ENCODE data around the gene UNK.
A peak's percentile ranks its signal among the peaks of the same experiment; 100 is the strongest.

UNK gene

DNA sequence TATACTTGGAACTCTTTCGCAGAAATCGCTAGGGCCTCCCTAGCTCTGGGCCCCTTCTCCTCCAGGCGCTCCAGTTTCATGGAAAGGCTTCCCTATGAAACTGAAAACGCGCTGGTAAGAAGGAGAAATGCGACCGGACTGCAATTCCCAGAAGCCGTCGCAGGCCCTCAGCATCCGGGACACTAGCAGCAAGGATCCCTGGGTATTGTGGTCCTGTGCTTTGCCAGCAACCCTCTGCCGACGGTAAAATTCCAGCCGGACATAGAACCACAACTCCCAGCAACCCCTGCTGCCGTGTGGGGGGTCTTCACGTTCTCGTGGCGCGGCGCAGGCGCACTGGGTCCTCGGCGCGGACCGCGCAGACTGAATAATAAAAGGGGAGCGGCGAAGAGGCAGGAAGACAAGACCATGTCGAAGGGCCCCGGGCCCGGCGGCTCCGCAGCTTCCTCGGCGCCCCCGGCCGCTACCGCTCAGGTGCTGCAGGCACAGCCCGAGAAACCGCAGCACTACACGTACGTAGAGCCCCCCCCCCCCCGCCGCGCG is at the start of gene UNK:
Gene UNK, plus strand, starts transcription at position 334 of the 543 bp plus-strand sequence. Its CDS starts 75 bp downstream, at position 409.
- Mint-ChIP-seq H3K27ac (peak within 1 kb of the TSS; percentile 94), H3K9me3 (no peaks in the 10 kb centered on the region), H3K27me3 (no peaks in the 10 kb centered on the region), H3K4me3 (peak within 1 kb of the TSS; percentile 76), H3K4me1 (peaks cover 46% of the 10 kb centered on the region), H3K36me3 (peaks cover 3% of the 10 kb centered on the region)

DNA sequence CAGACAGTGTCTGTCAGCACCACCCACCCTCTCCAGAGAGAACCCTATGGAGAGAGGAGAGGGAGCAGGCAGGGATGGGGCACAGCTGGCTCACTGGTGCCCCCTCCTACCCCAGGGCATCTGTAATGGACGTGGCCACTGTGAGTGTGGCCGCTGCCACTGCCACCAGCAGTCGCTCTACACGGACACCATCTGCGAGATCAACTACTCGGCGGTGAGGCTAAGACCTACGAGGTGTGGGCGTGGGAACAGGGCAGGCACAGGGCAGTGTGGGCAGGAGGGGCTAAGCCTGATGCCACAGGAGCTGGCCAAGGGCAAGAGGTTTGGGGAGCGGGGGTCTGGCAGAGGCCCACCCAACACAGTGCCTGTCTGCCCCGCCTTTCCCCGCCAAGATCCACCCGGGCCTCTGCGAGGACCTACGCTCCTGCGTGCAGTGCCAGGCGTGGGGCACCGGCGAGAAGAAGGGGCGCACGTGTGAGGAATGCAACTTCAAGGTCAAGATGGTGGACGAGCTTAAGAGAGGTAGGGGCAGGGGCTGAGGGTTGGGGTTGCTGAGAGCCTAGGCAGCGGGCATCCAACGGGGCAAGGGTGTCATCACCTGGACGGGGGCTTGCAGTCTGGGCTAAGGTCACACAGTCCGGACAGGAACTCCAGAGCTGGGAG is 48.3 kb upstream of the UNK start:
- Mint-ChIP-seq H3K27me3 (no peaks in the 10 kb centered on the region), H3K4me3 (no peak overlapping the region), H3K9me3 (no peaks in the 10 kb centered on the region), H3K27ac (no peak overlapping the region), H3K4me1 (peaks cover 4% of the 10 kb centered on the region), H3K36me3 (no peaks in the 10 kb centered on the region)

DNA sequence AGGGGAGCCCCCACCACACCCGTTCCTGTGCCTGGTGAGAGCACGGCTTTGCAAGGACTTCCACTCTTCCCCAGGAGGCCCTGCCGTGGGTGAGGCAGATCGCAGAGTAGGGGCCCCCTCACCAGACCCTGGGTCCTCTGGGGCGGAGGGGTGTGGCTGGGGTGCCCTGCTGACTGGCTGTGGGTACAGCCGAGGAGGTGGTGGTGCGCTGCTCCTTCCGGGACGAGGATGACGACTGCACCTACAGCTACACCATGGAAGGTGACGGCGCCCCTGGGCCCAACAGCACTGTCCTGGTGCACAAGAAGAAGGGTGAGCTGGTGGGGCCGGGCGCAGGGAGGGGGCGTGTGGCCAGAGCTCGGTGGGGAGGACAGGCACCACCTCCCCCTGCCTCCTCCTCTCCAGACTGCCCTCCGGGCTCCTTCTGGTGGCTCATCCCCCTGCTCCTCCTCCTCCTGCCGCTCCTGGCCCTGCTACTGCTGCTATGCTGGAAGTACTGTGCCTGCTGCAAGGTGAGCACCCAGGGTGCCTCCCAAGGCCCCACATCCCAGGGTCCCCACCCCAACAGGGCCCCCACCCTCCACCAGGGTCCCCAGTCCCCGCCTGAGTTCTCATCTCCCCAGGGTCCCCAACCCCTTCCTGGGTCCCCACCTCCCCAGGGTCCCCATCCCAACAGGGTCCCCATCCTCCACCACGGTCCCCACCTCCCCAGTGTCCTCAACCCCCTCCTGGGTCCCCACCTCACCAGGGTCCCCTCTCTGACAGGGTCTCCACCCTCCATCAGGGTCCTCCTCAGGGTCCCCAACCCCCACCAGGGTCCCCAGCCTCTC is 47.3 kb upstream of the UNK start:
- Mint-ChIP-seq H3K27me3 (no peaks in the 10 kb centered on the region), H3K9me3 (no peaks in the 10 kb centered on the region), H3K36me3 (no peaks in the 10 kb centered on the region), H3K4me3 (no peak overlapping the region), H3K4me1 (peaks cover 4% of the 10 kb centered on the region), H3K27ac (no peak overlapping the region)

- Mint-ChIP-seq H3K4me1 (peaks cover 4% of the 10 kb centered on the region), H3K9me3 (no peaks in the 10 kb centered on the region), H3K27ac (no peak overlapping the region), H3K36me3 (no peaks in the 10 kb centered on the region), H3K4me3 (no peak overlapping the region), H3K27me3 (no peaks in the 10 kb centered on the region)
These were observed 46.3 kb upstream of the UNK start for GRCh38 chr17:75738218-75738802.

GRCh38 chr17:75739174-75739573 is 45.4 kb upstream of the UNK start:
- Mint-ChIP-seq H3K4me3 (no peak overlapping the region), H3K27ac (no peak overlapping the region), H3K36me3 (no peaks in the 10 kb centered on the region), H3K4me1 (peaks cover 4% of the 10 kb centered on the region), H3K9me3 (no peaks in the 10 kb centered on the region), H3K27me3 (no peaks in the 10 kb centered on the region)

DNA sequence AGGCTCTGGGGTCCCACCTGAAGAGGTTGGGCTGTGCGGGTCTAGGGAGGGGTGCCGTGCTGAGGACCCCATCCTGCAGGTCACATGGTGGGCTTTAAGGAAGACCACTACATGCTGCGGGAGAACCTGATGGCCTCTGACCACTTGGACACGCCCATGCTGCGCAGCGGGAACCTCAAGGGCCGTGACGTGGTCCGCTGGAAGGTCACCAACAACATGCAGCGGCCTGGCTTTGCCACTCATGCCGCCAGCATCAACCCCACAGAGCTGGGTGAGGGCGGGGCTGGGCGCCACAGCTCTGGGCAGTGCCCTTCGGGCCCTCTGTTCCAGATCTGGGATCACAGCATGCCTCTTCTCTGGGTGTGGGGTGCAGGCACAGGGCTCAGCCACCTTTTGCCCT is 44.8 kb upstream of the UNK start:
- Mint-ChIP-seq H3K4me1 (no peaks in the 10 kb centered on the region), H3K27ac (no peak overlapping the region), H3K4me3 (no peak overlapping the region), H3K36me3 (no peaks in the 10 kb centered on the region), H3K27me3 (no peaks in the 10 kb centered on the region), H3K9me3 (no peaks in the 10 kb centered on the region)

DNA sequence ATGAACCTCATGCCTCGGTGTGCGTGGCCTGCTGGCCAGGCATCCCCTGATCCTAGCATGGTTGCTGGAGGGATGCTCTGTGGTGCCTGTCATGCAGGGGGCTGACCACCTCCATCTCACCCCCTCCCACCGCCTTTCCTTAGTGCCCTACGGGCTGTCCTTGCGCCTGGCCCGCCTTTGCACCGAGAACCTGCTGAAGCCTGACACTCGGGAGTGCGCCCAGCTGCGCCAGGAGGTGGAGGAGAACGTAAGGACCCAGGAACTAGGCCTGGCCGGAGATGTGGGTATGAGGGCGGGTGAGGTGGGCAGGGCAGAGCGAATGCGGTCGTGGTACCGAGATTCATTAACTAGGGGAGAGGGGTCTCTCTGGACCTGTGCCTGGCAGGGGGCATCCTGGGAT is 44.4 kb upstream of the UNK start:
- no peaks in the 10 kb centered on the region for H3K36me3 Mint-ChIP-seq
- no peaks in the 10 kb centered on the region for H3K27me3 Mint-ChIP-seq
- no peaks in the 10 kb centered on the region for H3K4me1 Mint-ChIP-seq
- no peaks in the 10 kb centered on the region for H3K9me3 Mint-ChIP-seq
- no peak overlapping the region for H3K27ac Mint-ChIP-seq
- H3K4me3 Mint-ChIP-seq: no peak overlapping the region

DNA sequence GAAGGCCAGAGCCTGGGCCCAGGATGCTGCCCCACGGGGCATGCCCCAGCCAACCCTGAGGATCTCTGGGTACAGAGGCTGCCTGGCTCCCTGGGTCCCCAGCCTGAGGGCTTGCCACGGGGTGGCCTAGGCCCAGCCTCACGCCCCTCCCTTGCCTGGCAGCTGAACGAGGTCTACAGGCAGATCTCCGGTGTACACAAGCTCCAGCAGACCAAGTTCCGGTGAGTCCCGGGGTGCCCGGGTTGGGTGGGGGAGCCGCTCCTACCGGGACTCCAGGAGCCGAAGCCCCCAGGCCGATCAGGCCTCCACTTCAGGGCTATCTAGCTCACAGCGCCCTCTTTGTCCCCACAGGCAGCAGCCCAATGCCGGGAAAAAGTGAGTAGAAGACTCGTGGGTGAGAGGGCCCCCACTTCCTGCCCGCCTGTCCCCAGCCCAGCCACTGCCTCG is 44.0 kb upstream of the UNK start:
- Mint-ChIP-seq H3K27ac (no peak overlapping the region), H3K4me3 (no peak overlapping the region), H3K4me1 (no peaks in the 10 kb centered on the region), H3K27me3 (no peaks in the 10 kb centered on the region), H3K36me3 (no peaks in the 10 kb centered on the region), H3K9me3 (no peaks in the 10 kb centered on the region)

DNA sequence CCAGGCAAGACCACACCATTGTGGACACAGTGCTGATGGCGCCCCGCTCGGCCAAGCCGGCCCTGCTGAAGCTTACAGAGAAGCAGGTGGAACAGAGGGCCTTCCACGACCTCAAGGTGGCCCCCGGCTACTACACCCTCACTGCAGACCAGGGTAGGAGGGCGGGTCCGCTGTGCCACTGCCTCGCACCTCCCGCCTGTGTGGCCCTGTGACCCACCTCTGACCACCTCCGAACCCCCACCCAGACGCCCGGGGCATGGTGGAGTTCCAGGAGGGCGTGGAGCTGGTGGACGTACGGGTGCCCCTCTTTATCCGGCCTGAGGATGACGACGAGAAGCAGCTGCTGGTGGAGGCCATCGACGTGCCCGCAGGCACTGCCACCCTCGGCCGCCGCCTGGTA is 42.3 kb upstream of the UNK start:
- H3K27ac Mint-ChIP-seq: no peak overlapping the region
- no peak overlapping the region for H3K4me3 Mint-ChIP-seq
- H3K36me3 Mint-ChIP-seq: no peaks in the 10 kb centered on the region
- no peaks in the 10 kb centered on the region for H3K4me1 Mint-ChIP-seq
- H3K9me3 Mint-ChIP-seq: no peaks in the 10 kb centered on the region
- no peaks in the 10 kb centered on the region for H3K27me3 Mint-ChIP-seq

DNA sequence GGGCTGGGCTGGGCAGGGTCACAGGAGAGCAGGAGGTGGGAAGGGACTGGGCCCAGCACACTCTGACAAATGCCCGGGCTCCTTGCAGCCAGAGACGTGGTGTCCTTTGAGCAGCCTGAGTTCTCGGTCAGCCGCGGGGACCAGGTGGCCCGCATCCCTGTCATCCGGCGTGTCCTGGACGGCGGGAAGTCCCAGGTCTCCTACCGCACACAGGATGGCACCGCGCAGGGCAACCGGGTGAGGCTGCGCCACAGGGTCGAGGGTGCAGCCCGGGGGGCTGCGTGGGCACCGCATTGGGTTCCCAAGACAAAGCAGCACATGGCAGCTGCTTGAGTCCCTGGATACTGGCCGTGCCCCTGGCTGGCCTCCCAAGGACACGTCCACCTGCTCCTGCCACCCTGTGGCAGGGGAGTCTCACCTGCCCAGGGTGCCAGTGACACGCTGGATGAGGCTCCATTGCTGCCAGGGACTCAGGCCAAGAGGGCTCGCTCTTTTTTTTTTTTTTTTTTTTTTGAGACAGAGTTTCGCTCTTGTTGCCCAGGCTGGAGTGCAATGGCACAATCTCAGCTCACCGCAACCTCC is 40.9 kb upstream of the UNK start:
- Mint-ChIP-seq H3K9me3 (no peaks in the 10 kb centered on the region), H3K4me1 (peaks cover 5% of the 10 kb centered on the region), H3K27ac (no peak overlapping the region), H3K4me3 (no peak overlapping the region), H3K27me3 (no peaks in the 10 kb centered on the region), H3K36me3 (no peaks in the 10 kb centered on the region)

- H3K27ac Mint-ChIP-seq: no peak overlapping the region
- peaks cover 13% of the 10 kb centered on the region for H3K4me1 Mint-ChIP-seq
- no peaks in the 10 kb centered on the region for H3K36me3 Mint-ChIP-seq
- H3K9me3 Mint-ChIP-seq: no peaks in the 10 kb centered on the region
- no peaks in the 10 kb centered on the region for H3K27me3 Mint-ChIP-seq
- no peak overlapping the region for H3K4me3 Mint-ChIP-seq
These were observed 35.9 kb upstream of the UNK start for GRCh38 chr17:75748706-75749105.

- Mint-ChIP-seq H3K27me3 (no peaks in the 10 kb centered on the region), H3K27ac (no peak overlapping the region), H3K4me3 (no peak overlapping the region), H3K4me1 (peaks cover 17% of the 10 kb centered on the region), H3K36me3 (no peaks in the 10 kb centered on the region), H3K9me3 (no peaks in the 10 kb centered on the region)
These were observed 34.8 kb upstream of the UNK start for GRCh38 chr17:75749545-75750389.

- no peaks in the 10 kb centered on the region for H3K36me3 Mint-ChIP-seq
- peaks cover 21% of the 10 kb centered on the region for H3K4me1 Mint-ChIP-seq
- H3K27ac Mint-ChIP-seq: peak overlapping the region; percentile 8
- no peak overlapping the region for H3K4me3 Mint-ChIP-seq
- no peaks in the 10 kb centered on the region for H3K27me3 Mint-ChIP-seq
- no peaks in the 10 kb centered on the region for H3K9me3 Mint-ChIP-seq
These were observed 33.8 kb upstream of the UNK start for GRCh38 chr17:75750661-75751423.

GRCh38 chr17:75751676-75752404 is 32.8 kb upstream of the UNK start:
- Mint-ChIP-seq H3K4me3 (no peak overlapping the region), H3K36me3 (no peaks in the 10 kb centered on the region), H3K27me3 (no peaks in the 10 kb centered on the region), H3K9me3 (no peaks in the 10 kb centered on the region), H3K27ac (no peak overlapping the region), H3K4me1 (peaks cover 21% of the 10 kb centered on the region)

Measured in activated naive CD4-positive, alpha-beta T cell treated with anti-CD3 and anti-CD28 coated beads, Interleukin-2, amount 50 U/mL, for 24 hours (primary cell).